Nephron (organoid): Measurements from ENCODE around the gene FBXL7.
A peak's percentile ranks its signal among the peaks of the same experiment; 100 is the strongest.

ENCODE experiments used
- H3K27ac Mint-ChIP-seq, 3 experiments: 2 replicates each; pipeline ENCODE4 v1.8.0; 2020; ENCODE audit warnings: mixed read lengths in 3 of 3, mild to moderate bottlenecking in 2 of 3, moderate library complexity in 1 of 3
- H3K27me3 Mint-ChIP-seq: 2 replicates; pipeline ENCODE4 v1.8.0; 2021; ENCODE audit warnings: low read depth, mild to moderate bottlenecking, moderate library complexity, mixed read lengths
- H3K36me3 Mint-ChIP-seq: 2 replicates; pipeline ENCODE4 v1.8.0; 2020; ENCODE audit warnings: low read depth, mixed read lengths
- H3K4me1 Mint-ChIP-seq: 2 replicates; pipeline ENCODE4 v1.8.0; 2020; ENCODE audit warnings: mixed read lengths
- H3K4me3 Mint-ChIP-seq, 3 experiments: 2 replicates each; pipeline ENCODE4 v1.8.0; 2020; ENCODE audit warnings: mild to moderate bottlenecking in 3 of 3, mixed read lengths in 3 of 3, moderate library complexity in 2 of 3
- H3K9me3 Mint-ChIP-seq: 2 replicates; pipeline ENCODE4 v1.8.0; 2020; ENCODE audit warnings: mixed read lengths
- TF ChIP-seq, protein P1 (sequence below), 3 experiments: fragments of 200-600 bp; sonication (generic); IDR thresholded peaks; one replicate each; pipeline ENCODE4 v1.5.0; 2021; ENCODE audit warnings: antibody characterized with exemption in 3 of 3; ENCODE audit not compliant: unreplicated experiment in 3 of 3

Gene FBXL7

DNA sequence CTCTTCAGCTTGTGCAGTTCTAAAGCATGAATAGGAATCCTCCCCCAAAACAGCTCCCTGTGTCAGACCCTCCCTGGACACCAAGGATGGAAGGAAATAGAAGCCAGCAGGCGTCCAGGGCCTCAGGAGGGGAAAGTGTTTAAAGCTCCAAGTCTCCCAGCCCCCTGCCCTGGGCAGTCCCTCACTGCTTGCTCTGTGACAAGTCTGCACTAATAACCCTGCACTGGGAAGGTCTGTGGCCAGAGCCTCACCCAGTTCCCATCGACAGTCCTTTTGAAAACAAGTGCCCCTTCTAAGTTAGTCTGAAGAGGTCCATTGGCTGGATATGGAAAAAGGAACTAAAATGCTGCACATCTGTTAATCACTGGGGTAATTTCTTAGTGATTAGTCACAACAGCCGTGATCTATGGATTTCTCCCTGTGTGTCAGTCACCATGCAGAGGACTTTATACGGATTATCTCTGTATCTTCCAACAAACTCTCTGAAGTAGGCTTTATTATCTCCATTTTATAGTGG is 195.3 kb downstream of the FBXL7 start:
- Mint-ChIP-seq H3K27ac (peak overlapping the region; percentile 96 to 97 (median 96)), H3K9me3 (no peaks in the 10 kb centered on the region), H3K4me1 (peaks cover 88% of the 10 kb centered on the region), H3K36me3 (peaks cover 4% of the 10 kb centered on the region), H3K27me3 (no peaks in the 10 kb centered on the region), H3K4me3 (peak overlapping the region; percentile 3 to 40 (median 8))
- TF ChIP-seq, protein P1, sequence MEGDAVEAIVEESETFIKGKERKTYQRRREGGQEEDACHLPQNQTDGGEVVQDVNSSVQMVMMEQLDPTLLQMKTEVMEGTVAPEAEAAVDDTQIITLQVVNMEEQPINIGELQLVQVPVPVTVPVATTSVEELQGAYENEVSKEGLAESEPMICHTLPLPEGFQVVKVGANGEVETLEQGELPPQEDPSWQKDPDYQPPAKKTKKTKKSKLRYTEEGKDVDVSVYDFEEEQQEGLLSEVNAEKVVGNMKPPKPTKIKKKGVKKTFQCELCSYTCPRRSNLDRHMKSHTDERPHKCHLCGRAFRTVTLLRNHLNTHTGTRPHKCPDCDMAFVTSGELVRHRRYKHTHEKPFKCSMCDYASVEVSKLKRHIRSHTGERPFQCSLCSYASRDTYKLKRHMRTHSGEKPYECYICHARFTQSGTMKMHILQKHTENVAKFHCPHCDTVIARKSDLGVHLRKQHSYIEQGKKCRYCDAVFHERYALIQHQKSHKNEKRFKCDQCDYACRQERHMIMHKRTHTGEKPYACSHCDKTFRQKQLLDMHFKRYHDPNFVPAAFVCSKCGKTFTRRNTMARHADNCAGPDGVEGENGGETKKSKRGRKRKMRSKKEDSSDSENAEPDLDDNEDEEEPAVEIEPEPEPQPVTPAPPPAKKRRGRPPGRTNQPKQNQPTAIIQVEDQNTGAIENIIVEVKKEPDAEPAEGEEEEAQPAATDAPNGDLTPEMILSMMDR (IDR thresholded peaks at IDR 0.05; ENCODE audit: unreplicated experiment in 3 of 3), result no peak

DNA sequence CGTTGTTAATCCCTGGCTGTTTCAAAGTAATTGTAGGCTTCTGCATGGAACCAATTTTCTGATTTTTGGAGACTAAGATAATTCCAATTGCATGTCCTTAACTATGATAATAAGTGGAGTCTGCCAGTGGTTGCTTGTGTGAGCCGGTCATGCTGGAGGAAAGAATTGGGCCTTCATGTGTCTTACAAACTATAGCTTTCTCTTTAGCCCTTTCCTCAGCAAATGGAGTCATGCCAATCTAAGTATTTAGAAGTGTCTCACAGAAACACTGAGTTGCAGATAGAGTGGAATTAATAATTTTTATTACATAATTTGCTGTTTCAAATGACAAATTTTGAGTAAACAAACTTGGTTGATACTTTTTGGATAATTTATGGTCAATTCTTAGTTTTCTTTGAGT is 200.4 kb downstream of the FBXL7 start:
- TF ChIP-seq, protein P1 (IDR thresholded peaks at IDR 0.05; ENCODE audit: unreplicated experiment in 3 of 3), result no peak
- Mint-ChIP-seq H3K27ac (peak overlapping the region; percentile 12 to 91 (median 64)), H3K36me3 (no peaks in the 10 kb centered on the region), H3K4me1 (peaks cover 59% of the 10 kb centered on the region), H3K4me3 (no peak overlapping the region), H3K27me3 (no peaks in the 10 kb centered on the region), H3K9me3 (no peaks in the 10 kb centered on the region)

DNA sequence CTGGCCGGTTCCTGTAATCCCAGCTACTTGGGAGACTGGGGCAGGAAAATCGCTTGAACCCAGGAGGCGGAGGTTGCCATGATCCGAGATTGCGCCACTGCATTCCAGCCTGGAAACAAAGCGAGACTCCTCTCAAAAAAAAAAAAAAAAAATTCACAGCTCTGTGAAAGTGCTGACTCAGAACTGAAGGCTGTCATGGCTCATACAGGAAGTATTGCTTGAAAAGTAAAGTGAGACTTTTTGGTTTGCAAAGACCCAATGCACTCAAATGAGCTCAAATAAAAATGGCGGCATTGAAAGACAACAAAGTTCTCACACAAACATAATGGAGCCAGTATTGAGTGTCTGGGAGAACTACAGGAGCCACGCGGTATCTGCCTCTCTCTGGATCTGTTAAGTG is 202.1 kb downstream of the FBXL7 start:
- Mint-ChIP-seq H3K27ac (no peak overlapping the region), H3K4me1 (peaks cover 52% of the 10 kb centered on the region), H3K9me3 (no peaks in the 10 kb centered on the region), H3K4me3 (no peak overlapping the region), H3K27me3 (no peaks in the 10 kb centered on the region), H3K36me3 (no peaks in the 10 kb centered on the region)
- TF ChIP-seq, protein P1 (IDR thresholded peaks at IDR 0.05; ENCODE audit: unreplicated experiment in 3 of 3), result no peak

DNA sequence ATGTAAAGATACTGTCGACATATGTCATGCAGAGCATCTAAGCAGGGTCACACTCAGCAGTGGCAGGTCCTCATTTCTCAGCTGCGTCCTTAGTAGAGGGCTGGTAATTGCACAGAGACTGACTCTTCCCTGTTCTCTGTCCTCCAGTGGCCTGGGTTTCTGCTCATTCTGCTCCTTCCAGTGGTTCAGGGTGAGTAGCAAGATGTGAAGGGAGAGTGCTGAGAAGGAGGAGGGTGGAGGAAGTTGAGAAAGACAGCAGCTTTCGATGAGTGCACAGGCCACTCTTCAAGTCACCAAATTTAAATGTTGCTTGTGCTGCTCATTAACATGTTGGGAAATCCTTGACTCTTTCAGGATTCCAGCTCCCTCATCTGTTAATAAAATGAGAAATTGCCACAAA is 203.9 kb downstream of the FBXL7 start:
- H3K27me3 Mint-ChIP-seq, result no peaks in the 10 kb centered on the region
- peak overlapping the region; percentile 15 to 46 (median 29) for H3K27ac Mint-ChIP-seq
- no peaks in the 10 kb centered on the region for H3K36me3 Mint-ChIP-seq
- TF ChIP-seq, protein P1 (IDR thresholded peaks at IDR 0.05; ENCODE audit: unreplicated experiment in 3 of 3), result no peak
- H3K9me3 Mint-ChIP-seq, result no peaks in the 10 kb centered on the region
- no peak overlapping the region for H3K4me3 Mint-ChIP-seq
- H3K4me1 Mint-ChIP-seq, result peaks cover 49% of the 10 kb centered on the region

DNA sequence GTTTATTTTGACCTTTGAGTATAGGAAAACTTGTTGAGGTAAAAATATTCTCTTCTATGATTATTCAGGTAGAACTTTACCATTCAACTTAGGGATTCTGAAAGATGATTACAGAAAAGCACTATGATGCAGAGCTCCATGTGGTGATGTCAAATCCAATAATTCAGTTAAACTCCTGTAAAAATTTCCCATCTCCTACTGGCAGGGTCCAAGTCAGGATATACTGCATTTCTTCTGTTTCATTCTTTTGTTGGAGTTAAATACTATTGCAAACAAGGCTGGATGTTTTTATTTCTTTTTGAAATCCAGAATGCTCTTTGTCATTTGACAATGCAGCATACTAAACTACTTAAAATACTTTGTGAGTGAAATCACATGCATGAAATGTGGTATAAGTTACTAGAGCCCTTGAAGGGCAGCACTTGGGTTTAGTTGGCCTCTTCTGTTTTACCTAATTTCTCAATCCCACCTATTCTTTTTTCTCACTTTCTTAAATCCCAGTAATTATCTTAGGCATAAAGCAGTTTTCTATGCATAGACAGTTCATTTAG is 204.5 kb downstream of the FBXL7 start:
- Mint-ChIP-seq H3K36me3 (no peaks in the 10 kb centered on the region), H3K27ac (peak overlapping the region; percentile 15 to 40 (median 29)), H3K9me3 (no peaks in the 10 kb centered on the region), H3K27me3 (no peaks in the 10 kb centered on the region), H3K4me3 (no peak overlapping the region), H3K4me1 (peaks cover 44% of the 10 kb centered on the region)
- TF ChIP-seq, protein P1 (IDR thresholded peaks at IDR 0.05; ENCODE audit: unreplicated experiment in 3 of 3), result no peak

DNA sequence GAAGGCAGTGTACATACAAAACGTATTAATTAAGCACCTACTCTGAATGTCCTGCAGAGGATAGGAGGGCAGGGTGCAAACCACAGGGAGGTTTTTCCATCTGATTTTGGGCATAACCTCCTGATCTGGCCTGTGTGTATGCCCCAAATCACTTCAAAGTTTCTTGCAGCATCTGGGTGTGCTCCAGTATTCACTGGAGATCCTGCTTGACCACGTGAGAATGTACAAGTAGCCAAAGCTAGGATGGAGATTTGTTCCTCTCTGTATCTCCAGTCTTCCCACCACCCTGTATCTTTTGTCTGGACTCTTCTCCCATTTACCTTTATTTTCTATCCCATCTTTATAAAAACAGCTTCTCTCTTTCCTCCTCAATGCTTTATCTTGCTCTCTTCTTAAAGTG is 207.7 kb downstream of the FBXL7 start:
- no peaks in the 10 kb centered on the region for H3K27me3 Mint-ChIP-seq
- no peak overlapping the region for H3K4me3 Mint-ChIP-seq
- TF ChIP-seq, protein P1 (IDR thresholded peaks at IDR 0.05; ENCODE audit: unreplicated experiment in 3 of 3), result no peak
- H3K27ac Mint-ChIP-seq, result no peak overlapping the region
- H3K36me3 Mint-ChIP-seq, result peaks cover 12% of the 10 kb centered on the region
- H3K4me1 Mint-ChIP-seq, result peaks cover 26% of the 10 kb centered on the region
- H3K9me3 Mint-ChIP-seq, result no peaks in the 10 kb centered on the region
